HL-60 (cell line): ENCODE data around the gene CCDC92.

Experiments
- CTCF ChIP-seq: IDR thresholded peaks from one replicate; pipeline ENCODE4 v1.5.1; 2011; ENCODE audit warnings: low read length, control low read depth, inconsistent platforms; ENCODE audit not compliant: insufficient read depth
- POLR2AphosphoS5 ChIP-seq: IDR thresholded peaks from 2 replicates; pipeline ENCODE4 v1.6.1; 2012; ENCODE audit warnings: low read depth
- REST ChIP-seq: IDR thresholded peaks from 2 replicates; pipeline ENCODE4 v1.6.1; 2012; ENCODE audit warnings: low read depth; ENCODE audit not compliant: insufficient replicate concordance

- TF ChIP-seq CTCF (no peak), REST (no peak), POLR2AphosphoS5 (no peak)
Observed at GRCh38 chr12:123989168-123989567, 16.5 kb upstream of the CCDC92 start.
